Measurements from ENCODE around the gene UQCC3.

Gene UQCC3

DNA sequence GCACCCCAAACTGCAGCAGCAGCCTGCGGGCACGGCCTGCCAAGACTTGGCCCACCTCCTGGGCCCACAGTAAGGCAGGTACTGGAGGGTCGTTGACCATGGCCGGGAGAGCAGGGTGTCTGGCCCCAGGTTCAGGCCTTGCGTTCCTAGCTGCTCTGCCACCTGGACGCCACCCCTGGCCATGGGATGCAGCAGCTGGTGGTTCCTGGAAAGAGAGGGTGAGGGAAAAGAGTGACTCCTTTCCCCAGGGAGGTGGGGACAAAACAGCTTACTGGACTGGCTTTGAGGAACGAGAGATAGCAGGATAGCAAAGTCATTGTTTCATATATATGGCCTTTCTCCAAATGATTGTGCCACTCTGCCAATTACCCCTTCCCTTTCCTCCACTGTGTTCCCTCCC lies 33.9 kb downstream of the UQCC3 start:
- no peak for DNase-seq (ENCODE audit: low read depth, low spot score)
- H3K36me3 ChIP-seq (ENCODE audit: insufficient read depth, low read length) = peaks cover 42% of the 10 kb centered on the region
- no peaks in the 10 kb centered on the region for H3K9me3 ChIP-seq (ENCODE audit: low read depth, low read length)
- H3K9ac ChIP-seq (ENCODE audit: insufficient read length) = peak overlapping the region; percentile 67
- H3K27ac ChIP-seq = peak overlapping the region; percentile 51
- TF ChIP-seq EZH2 (IDR thresholded peaks at IDR 0.05) (no peak), FOXP2 (optimal IDR thresholded peaks at IDR 0.05; ENCODE audit: control extremely low read depth, extremely low read length, insufficient read depth) (no peak), POLR2AphosphoS5 (IDR thresholded peaks at IDR 0.05; ENCODE audit: borderline replicate concordance, low read depth, low read length) (no peak)
- peak overlapping the region; percentile 79 for H3K4me3 ChIP-seq

DNA sequence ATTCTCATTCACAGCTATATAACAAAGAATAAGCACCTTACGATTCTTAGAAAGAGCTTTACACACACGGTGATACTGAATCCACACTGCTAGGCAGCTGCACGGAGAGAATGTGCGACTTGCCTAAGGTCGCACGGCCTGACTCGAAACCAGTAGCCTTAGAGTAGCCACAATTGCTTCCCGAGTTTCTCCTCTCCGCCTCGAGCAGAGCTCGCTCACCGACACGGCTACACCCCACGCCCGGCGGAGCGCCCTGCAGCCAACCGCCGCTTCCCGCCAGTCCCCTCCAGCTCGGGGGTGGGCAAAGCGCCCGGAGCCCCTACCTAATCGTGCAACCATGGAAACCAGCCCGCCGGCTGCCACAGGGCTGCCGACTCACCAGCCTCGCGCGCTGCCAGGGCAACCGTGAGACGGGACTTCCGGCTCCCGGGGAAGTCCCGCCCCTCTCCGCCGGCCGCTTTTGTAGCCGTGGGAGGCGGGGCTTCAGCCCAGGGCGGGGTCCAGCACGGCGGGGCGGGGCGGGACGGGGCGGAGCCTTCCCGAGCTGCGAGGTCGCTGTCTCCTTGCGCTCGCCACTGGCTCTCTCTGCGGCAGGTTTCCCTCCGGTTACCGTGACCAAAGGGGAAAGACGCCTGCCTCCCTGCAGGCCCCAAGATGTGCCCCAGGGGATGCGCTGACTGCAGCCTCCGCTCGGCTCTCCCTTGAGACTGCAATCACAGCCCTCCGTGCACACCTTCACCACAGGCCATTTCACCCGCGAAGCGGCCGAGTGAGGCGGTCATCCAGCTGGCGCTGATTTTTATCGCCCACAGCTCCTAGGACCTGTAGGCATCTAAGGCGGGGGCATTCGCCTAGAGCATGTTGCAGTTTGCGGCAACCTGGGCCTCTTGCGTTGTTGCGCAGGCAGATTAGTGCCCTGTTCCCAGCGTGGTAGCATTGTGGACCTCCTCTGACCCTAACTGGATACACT lies 34.7 kb downstream of the UQCC3 start:
- Histone ChIP-seq H3K36me3 (ENCODE audit: insufficient read depth, low read length) (peaks cover 45% of the 10 kb centered on the region), H3K9me3 (ENCODE audit: low read depth, low read length) (no peaks in the 10 kb centered on the region), H3K27ac (peak overlapping the region; percentile 64)

DNA sequence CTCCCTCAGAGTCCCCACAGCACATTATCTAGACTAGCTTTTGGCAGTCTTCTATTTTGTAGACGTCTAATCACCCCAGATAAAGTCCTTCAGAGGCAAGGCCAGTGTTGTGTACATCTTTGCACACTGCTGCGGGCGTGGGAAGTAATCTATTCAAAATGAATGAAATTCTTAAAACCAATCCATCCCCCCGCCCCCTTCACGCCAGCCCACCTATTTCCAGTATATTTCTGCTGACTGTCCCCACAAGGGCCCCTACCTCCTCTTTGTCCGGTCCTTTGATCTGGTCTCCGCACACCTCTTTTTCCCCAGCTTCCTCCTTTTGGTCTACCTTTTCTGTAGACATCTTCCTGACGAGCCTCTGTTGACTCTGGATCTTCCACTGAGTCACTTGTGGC lies 35.4 kb downstream of the UQCC3 start:
- Histone ChIP-seq H3K27ac (peak overlapping the region; percentile 64), H3K36me3 (ENCODE audit: insufficient read depth, low read length) (peaks cover 43% of the 10 kb centered on the region), H3K4me3 (peak overlapping the region; percentile 79), H3K9me3 (ENCODE audit: low read depth, low read length) (no peaks in the 10 kb centered on the region), H3K9ac (ENCODE audit: insufficient read length) (peak overlapping the region; percentile 47)
- TF ChIP-seq FOXP2 (optimal IDR thresholded peaks at IDR 0.05; ENCODE audit: control extremely low read depth, extremely low read length, insufficient read depth) = no peak
- TF ChIP-seq POLR2AphosphoS5 (IDR thresholded peaks at IDR 0.05; ENCODE audit: borderline replicate concordance, low read depth, low read length) = no peak
- no peak for DNase-seq (ENCODE audit: low read depth, low spot score)

More for the DNA sequence above, 34.7 kb downstream of the UQCC3 start:
- Histone ChIP-seq H3K4me3 (peak overlapping the region; percentile 79), H3K9ac (ENCODE audit: insufficient read length) (peak overlapping the region; percentile 67)
- no peak for TF ChIP-seq EZH2 (IDR thresholded peaks at IDR 0.05)
- TF ChIP-seq POLR2AphosphoS5 (IDR thresholded peaks at IDR 0.05; ENCODE audit: borderline replicate concordance, low read depth, low read length) = peak; percentile 95
- TF ChIP-seq FOXP2 (optimal IDR thresholded peaks at IDR 0.05; ENCODE audit: control extremely low read depth, extremely low read length, insufficient read depth) = no peak
- DNase-seq (ENCODE audit: low read depth, low spot score) = no peak

DNA sequence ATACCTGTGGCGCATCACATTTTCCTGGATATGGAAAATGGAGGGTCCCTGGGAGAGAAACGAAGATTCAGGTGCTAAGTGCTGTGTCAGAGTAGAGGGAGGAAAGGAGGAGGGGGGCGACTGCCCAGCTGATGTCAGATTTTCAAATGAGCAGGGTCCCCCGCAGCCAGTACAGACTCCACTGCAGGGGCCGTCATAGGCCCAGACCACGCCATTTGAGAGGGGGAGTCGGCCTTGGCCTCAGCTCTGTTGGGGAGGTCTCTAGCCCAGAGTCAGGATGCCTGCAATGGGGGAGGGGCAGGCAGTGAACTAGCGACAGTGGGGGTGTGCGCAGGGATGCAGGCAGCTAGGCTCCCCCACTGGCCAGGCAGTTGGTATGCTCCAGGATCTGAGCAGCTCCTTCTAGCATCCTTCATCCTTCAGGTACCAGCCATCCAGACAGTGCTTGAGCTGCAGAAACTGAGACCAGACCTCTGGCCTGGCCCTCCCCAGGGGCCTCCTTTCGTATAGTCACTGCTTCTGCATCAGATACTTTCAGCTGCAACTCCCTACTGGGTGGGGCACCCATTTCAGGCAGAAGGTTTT lies 35.9 kb downstream of the UQCC3 start, which contains the start of the genes BSCL2 and GNG3:
BSCL2 (minus strand) TSS at position 148 of the 585 bp plus-strand sequence. CDS start 229 bp downstream, outside the sequence.
GNG3 (plus strand) TSS at position 400 of the 585 bp plus-strand sequence. CDS start 620 bp downstream, outside the sequence.
- H3K27ac ChIP-seq = peak within 1 kb of the TSS; percentile 71
- no peak for DNase-seq (ENCODE audit: low read depth, low spot score)
- H3K9me3 ChIP-seq (ENCODE audit: low read depth, low read length) = no peaks in the 10 kb centered on the region
- peak; percentile 49; the same call in 1 of the 2 replicates for TF ChIP-seq POLR2AphosphoS5 (IDR thresholded peaks at IDR 0.05; ENCODE audit: borderline replicate concordance, low read depth, low read length)
- TF ChIP-seq FOXP2 (optimal IDR thresholded peaks at IDR 0.05; ENCODE audit: control extremely low read depth, extremely low read length, insufficient read depth) = no peak
- TF ChIP-seq EZH2 (IDR thresholded peaks at IDR 0.05) = no peak
- peak within 1 kb of the TSS; percentile 47 for H3K9ac ChIP-seq (ENCODE audit: insufficient read length)
- H3K4me3 ChIP-seq = peak within 1 kb of the TSS; percentile 79
- H3K36me3 ChIP-seq (ENCODE audit: insufficient read depth, low read length) = peaks cover 45% of the 10 kb centered on the region

DNA sequence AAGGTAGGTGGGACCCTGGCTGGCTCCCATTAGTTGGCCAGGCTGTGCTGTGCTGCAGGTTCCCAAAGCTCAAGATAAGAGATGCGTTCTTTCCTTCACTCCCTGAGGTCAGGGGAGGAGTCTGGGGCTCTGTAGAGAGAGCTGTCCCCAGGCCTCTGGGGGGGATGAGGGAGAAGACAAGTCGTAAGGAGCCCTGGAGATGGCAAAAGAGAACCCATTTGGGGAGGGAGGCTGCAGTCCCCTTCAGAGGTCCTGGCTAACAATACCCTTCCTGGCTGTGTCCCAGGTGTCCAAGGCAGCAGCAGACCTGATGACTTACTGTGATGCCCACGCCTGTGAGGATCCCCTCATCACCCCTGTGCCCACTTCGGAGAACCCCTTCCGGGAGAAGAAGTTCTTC lies 36.9 kb downstream of the UQCC3 start:
- H3K9ac ChIP-seq (ENCODE audit: insufficient read length) = peak overlapping the region; percentile 37
- no peak for TF ChIP-seq FOXP2 (optimal IDR thresholded peaks at IDR 0.05; ENCODE audit: control extremely low read depth, extremely low read length, insufficient read depth)
- no peak for TF ChIP-seq EZH2 (IDR thresholded peaks at IDR 0.05)
- TF ChIP-seq POLR2AphosphoS5 (IDR thresholded peaks at IDR 0.05; ENCODE audit: borderline replicate concordance, low read depth, low read length) = no peak
- no peak overlapping the region for H3K4me3 ChIP-seq
- H3K27ac ChIP-seq = peak overlapping the region; percentile 71; the same call in 1 of the 2 replicates
- peaks cover 52% of the 10 kb centered on the region for H3K36me3 ChIP-seq (ENCODE audit: insufficient read depth, low read length)
- H3K9me3 ChIP-seq (ENCODE audit: low read depth, low read length) = no peaks in the 10 kb centered on the region
- no peak for DNase-seq (ENCODE audit: low read depth, low spot score)

DNA sequence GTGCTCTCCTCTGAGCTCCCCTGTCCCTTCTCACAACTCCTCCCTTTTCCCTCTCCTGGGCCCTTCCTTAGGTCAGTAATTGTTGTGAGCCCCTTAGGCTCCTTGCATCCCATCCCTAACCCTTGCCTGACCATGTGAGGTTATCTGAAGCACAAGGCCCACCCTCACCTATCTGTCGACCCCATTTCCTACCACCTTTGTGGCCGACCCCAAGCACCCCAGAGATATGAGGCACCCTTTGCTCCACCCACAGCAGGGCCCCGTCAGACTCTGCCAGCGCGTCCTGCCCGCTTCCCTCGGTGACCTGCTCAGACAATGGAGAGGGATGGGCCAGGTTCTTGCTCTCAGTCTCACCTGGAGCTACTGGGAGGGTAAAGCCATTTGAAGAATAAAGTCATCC lies 37.3 kb downstream of the UQCC3 start:
- TF ChIP-seq EZH2 (IDR thresholded peaks at IDR 0.05) (no peak), FOXP2 (optimal IDR thresholded peaks at IDR 0.05; ENCODE audit: control extremely low read depth, extremely low read length, insufficient read depth) (no peak), POLR2AphosphoS5 (IDR thresholded peaks at IDR 0.05; ENCODE audit: borderline replicate concordance, low read depth, low read length) (no peak)
- H3K9ac ChIP-seq (ENCODE audit: insufficient read length) = peak overlapping the region; percentile 37
- no peaks in the 10 kb centered on the region for H3K9me3 ChIP-seq (ENCODE audit: low read depth, low read length)
- peak overlapping the region; percentile 71 for H3K27ac ChIP-seq
- peak overlapping the region; percentile 67 for H3K4me3 ChIP-seq
- DNase-seq (ENCODE audit: low read depth, low spot score) = no peak
- peaks cover 56% of the 10 kb centered on the region for H3K36me3 ChIP-seq (ENCODE audit: insufficient read depth, low read length)

DNA sequence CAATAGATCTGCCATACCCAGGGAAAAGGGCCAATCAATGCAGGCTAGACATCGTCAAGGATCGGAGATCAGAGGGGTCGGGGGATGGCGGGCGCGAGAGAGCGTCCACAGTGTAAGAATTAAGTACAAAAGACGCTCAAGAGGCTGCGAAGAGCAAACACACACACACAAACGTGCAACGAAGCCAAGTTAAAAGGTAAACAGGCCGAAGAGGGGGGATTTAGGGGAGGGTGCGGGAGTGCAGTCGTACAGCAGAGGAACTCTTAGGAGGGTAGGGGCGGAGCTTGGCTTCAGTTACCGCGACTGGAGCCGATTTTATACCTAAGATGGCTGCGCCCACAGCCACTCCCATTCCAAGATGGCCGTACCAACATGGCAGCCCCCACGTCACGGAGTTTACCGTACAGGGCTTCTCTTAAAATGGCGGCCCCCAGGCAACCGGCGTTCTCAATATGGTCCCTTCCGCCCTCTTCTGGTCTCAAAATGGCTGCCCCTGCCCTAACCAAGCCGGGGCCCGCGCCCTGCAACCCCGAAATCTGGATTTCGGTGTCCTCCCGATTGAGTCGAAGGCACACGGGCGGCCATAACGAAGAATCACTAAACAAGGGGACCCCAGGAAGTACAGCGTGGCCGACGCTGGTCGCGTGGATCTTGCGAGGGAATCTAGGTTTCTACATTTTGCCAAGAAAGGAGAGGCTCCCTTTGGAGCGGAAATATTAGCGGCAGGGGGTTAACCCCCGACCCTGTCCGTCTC lies 38.0 kb downstream of the UQCC3 start:
- Histone ChIP-seq H3K9me3 (ENCODE audit: low read depth, low read length) (no peaks in the 10 kb centered on the region), H3K9ac (ENCODE audit: insufficient read length) (peak overlapping the region; percentile 61), H3K27ac (peak overlapping the region; percentile 92), H3K4me3 (peak overlapping the region; percentile 67), H3K36me3 (ENCODE audit: insufficient read depth, low read length) (peaks cover 61% of the 10 kb centered on the region)
- no peak for TF ChIP-seq FOXP2 (optimal IDR thresholded peaks at IDR 0.05; ENCODE audit: control extremely low read depth, extremely low read length, insufficient read depth)
- no peak for TF ChIP-seq EZH2 (IDR thresholded peaks at IDR 0.05)
- peak; percentile 69 for TF ChIP-seq POLR2AphosphoS5 (IDR thresholded peaks at IDR 0.05; ENCODE audit: borderline replicate concordance, low read depth, low read length)
- peak; percentile 78 for DNase-seq (ENCODE audit: low read depth, low spot score)
